Adrenal gland (tissue), 5 donors: Measurements from ENCODE around the gene RCAN1.

ENCODE experiments used
- CTCF ChIP-seq, 6 experiments: fragments of 450-650 bp in 4 of 6; fragments of 200-600 bp in 2 of 6; sonication (generic) in 1 of 6; IDR thresholded peaks; 1 replicate in 5 of 6; 2 replicates in 1 of 6; pipeline versions ENCODE4 v1.5.1 to v1.8.0; 2016 to 2021; ENCODE audit warnings: antibody characterized with exemption in 6 of 6, mild to moderate bottlenecking in 2 of 6, moderate library complexity in 1 of 6
- POLR2A ChIP-seq, 2 donors: fragments of 450-650 bp; IDR thresholded peaks; one replicate each; pipeline ENCODE4 v1.6.1; 2017; ENCODE audit warnings: antibody characterized with exemption in 2 of 2, mild to moderate bottlenecking in 2 of 2, moderate library complexity in 1 of 2
- donor health status: DM: no; HTN: no; CAD: no.

- TF ChIP-seq CTCF (IDR thresholded peaks at IDR 0.05) (no peak), POLR2A (IDR thresholded peaks at IDR 0.05) (no peak)
Measured at GRCh38 chr21:34498623-34499022, 116.3 kb downstream of the RCAN1 start.
